Lower leg skin (tissue), 3 donors: ENCODE data around the gene LRSAM1.

Experiments used
- CTCF ChIP-seq, 3 donors: fragments of 450-650 bp; IDR thresholded peaks; one replicate each; pipeline ENCODE4 v1.5.1; 2016; ENCODE audit warnings: antibody characterized with exemption in 3 of 3, mild to moderate bottlenecking in 3 of 3, moderate library complexity in 2 of 3
- POLR2A ChIP-seq, 2 donors: fragments of 450-650 bp; IDR thresholded peaks; one replicate each; pipeline ENCODE4 v1.6.1; 2016 to 2017; ENCODE audit warnings: antibody characterized with exemption in 2 of 2, mild to moderate bottlenecking in 1 of 2, moderate library complexity in 1 of 2

GRCh38 chr9:127498298-127498697 is 47.0 kb downstream of the LRSAM1 start:
- TF ChIP-seq POLR2A (IDR thresholded peaks at IDR 0.05) (no peak), CTCF (IDR thresholded peaks at IDR 0.05) (no peak)
